Stomach (tissue), 4 donors: Measurements from ENCODE around the gene ARHGEF37.

Experiments used
- CTCF ChIP-seq, 7 experiments: fragments of 450-650 bp in 4 of 7; fragments of 200-600 bp in 3 of 7; sonication (generic) in 3 of 7; IDR thresholded peaks; one replicate each; pipeline ENCODE4 v1.5.1; 2016 to 2019; ENCODE audit warnings: antibody characterized with exemption in 7 of 7, control low read depth in 2 of 7, mild to moderate bottlenecking in 1 of 7
- EP300 ChIP-seq: sonication (generic); formaldehyde crosslinking; IDR thresholded peaks from one replicate; pipeline ENCODE4 v1.6.1; 2017; ENCODE audit warnings: antibody characterized with exemption
- POLR2A ChIP-seq, 4 donors: fragments of 450-650 bp; IDR thresholded peaks; one replicate each; pipeline ENCODE4 v1.6.1; 2016; ENCODE audit warnings: antibody characterized with exemption in 4 of 4, control low read depth in 2 of 4, mild to moderate bottlenecking in 1 of 4, moderate library complexity in 1 of 4
- POLR2AphosphoS5 ChIP-seq, 3 donors: sonication (generic); formaldehyde crosslinking; IDR thresholded peaks; one replicate each; pipeline ENCODE4 v1.6.1; 2016; ENCODE audit warnings: antibody characterized with exemption in 3 of 3

GRCh38 chr5:149596712-149597111 is 15.4 kb downstream of the ARHGEF37 start:
- no peak for TF ChIP-seq CTCF (IDR thresholded peaks at IDR 0.05)
- no peak for TF ChIP-seq EP300
- TF ChIP-seq POLR2A (IDR thresholded peaks at IDR 0.05) = no peak
- TF ChIP-seq POLR2AphosphoS5 (IDR thresholded peaks at IDR 0.05) = peak in 1 of 3 donors; percentile 64
